NOMO-1 treated with DMSO at 0.1 percent for 48 hours (cell line): ENCODE results near the gene B3GNT7.
"Not testable (repeated sequence)": the region's sequence is repeated elsewhere in the genome, so short reads cannot be mapped to it uniquely, and the experiment has no call there.

ENCODE experiments used
- DNase-seq: peaks from one replicate; lab custom pipeline; 2025; ENCODE audit not compliant: unreplicated experiment; lab: John Stamatoyannopoulos, UW

The B3GNT7 gene

GRCh38 chr2:231423176-231423575 is 27.7 kb downstream of the B3GNT7 start:
- DNase-seq = no peak

GRCh38 chr2:231425291-231425810 is 29.8 kb downstream of the B3GNT7 start:
- no peak for DNase-seq

GRCh38 chr2:231425811-231426703 is 30.5 kb downstream of the B3GNT7 start:
- DNase-seq = no peak

- no peak for DNase-seq
Observed at GRCh38 chr2:231427116-231427515, 31.6 kb downstream of the B3GNT7 start.

- DNase-seq = no peak
Observed at GRCh38 chr2:231429152-231429551, 33.6 kb downstream of the B3GNT7 start.

- no peak for DNase-seq
Observed at GRCh38 chr2:231429901-231430300, 34.4 kb downstream of the B3GNT7 start.

- DNase-seq = not testable (repeated sequence)
Observed at GRCh38 chr2:231430437-231430836, 34.9 kb downstream of the B3GNT7 start.

GRCh38 chr2:231431606-231432005 is 36.1 kb downstream of the B3GNT7 start:
- no peak for DNase-seq

GRCh38 chr2:231433990-231434389 is 38.5 kb downstream of the B3GNT7 start:
- no peak for DNase-seq

- DNase-seq = no peak
Observed at GRCh38 chr2:231436957-231437356, 41.4 kb downstream of the B3GNT7 start.

- no peak for DNase-seq
Observed at GRCh38 chr2:231449503-231450054, 54.1 kb downstream of the B3GNT7 start.

- no peak for DNase-seq
Observed at GRCh38 chr2:231450548-231450989, 55.1 kb downstream of the B3GNT7 start.
